Stimulated activated CD8-positive, alpha-beta memory T cell treated with anti-CD3 and anti-CD28 coated beads, Interleukin-15, amount 100 ng/mL, for 24 hours (primary cell): ENCODE results near the gene VEPH1.

Source experiments
- DNase-seq: peaks from one replicate; pipeline ENCODE4 v3.0.0-alpha.2; 2020; ENCODE audit warnings: low read depth

The VEPH1 gene

DNA sequence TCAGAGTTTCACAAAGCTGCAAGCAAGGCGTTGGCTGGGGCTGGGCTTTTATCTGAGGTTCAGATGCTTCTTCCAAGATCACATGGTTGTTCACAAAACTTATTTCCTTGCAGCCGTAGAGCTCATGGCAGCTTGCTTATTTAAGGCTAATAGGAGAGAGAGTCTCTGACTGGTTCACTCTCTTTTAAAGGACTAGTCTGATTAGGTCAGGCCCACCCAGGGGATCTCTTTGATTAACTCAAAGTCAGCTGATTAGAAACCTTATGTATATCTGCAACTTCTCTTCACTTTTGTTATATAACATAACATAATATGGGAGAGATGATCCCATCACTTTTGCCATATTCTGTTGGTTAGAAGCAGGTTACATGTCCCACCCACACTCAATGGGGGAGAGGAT, 243.4 kb downstream of the VEPH1 start:
- DNase-seq, result no peak

DNA sequence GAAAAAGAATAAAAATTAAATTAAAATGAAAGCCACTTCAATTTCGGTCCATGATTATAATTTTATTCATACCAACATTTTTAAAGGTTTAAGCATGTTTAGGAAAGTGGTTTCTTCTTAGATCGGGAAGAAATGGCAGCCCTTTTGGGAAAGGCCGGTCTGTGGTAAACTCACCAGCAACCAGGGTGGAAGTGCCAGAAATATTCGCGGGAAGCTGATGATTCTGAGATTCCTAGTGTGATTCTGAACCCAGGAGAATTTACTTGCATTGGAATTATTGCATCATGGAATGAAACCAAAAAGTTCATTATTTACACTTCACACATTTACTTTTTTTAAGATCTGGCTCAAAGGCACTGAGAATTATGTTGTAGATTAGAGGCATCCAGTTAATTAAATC, 246.1 kb downstream of the VEPH1 start:
- DNase-seq, result no peak

DNA sequence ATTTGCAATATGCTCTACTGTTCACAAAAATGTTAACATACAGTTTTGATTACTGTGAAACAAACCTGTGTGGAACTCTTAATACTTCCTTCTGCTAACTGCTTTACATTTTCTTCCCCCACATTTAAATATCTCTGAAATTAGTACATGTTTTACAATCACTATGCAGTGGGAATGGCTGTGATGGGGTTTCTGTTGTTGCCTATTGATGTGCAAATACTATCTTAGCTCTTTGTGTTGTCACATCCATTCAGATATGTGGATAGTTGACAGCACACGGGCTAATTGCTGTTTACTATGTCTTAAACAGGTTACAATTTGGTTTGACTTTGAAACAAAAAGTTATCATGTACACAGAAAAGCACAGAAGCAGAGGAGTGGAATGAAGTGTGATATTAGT, 247.4 kb downstream of the VEPH1 start:
- no peak for DNase-seq

DNA sequence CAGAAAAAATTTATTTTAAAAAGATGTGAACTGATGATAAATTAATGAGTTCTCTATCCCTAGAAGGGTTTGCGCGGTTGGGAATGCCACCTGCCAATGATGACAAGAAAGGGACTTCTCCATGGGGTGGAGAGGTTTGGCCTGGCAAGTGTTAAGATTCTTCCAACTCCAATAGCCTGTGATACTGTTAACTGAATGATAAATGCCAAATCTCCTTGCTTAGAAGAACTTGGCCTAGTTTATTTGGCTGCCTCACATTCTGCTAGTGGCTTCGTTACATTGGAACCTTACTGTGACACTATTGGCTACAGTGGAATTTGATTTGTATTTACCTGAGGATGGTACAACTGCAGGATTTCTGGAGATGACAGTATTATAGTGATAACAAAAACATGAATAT, 251.5 kb downstream of the VEPH1 start:
- no peak for DNase-seq

DNA sequence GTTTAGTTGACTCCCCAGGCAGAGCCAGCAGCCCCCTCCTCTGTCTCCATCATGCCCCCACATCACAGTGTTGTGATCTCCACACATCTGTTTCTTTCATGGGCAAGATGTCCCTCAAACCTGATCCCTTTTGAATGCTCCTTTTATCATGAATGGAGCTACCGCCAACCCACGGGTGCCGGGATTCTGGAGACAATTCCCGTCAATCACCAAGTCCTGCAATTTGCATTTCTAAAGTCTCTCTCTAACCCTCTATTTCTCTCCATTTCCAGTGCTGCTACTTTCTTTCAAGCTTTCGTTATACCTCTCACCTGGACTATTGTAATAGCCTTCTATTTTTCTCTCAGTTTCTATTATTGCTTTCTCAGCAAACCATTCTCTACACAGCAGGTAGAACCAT, 253.6 kb downstream of the VEPH1 start:
- no peak for DNase-seq

DNA sequence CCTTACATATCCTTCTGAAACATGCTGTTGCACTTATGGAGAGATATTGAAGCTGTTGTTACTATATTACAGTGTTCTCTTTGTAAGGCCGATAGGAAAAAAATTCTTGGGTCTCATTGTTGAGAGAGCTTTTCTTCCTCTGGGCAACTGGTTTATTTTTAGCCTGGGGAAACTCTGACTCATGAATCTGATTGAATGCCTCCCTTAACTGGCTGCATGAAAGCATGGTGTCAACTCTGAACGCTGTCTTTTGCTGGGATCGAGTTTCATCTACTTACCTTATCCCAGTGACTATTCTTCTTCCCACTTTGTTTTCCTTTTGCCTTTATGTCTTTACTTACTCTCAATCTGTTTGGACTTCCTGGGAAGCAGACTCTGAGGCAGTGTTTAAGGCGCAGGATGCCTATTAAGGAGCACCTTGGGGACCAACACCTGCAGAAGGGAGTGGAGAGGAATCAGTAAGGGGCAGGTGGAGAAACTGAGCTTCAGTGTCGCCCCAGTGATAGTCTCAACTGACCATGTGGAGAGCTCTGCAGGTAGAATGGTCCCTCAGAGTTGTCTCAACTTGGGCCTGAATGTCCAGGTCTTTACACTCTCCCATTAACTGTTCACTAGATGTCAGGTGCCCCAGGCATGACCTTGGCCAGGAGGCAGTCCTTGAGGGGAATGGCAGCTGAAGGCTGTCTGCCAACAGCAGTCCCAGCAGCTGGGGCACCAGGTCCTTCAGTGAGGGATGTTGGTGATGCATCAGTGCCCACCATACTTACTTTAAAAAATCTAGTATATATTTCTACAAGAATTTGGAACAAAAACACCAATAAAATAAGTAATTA, 254.4 kb downstream of the VEPH1 start:
- no peak for DNase-seq

DNA sequence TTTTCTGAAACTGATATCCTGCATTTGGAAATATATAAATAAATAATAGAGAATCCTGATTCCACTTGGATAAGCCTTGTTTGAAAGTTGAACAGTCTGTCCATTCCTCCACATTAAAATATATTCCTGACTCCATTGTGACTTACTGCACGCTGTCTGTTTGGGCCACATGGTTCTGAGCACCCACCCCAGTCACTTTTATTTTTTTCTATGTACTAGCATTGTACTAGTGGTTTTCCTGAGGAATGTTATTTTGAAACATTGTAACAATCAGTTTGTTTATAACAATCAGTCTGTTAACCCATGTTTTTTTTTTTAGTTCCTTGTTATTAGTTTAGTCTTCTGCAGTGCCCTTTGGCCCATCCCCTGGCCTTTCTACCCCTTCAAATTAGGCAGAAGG, 255.8 kb downstream of the VEPH1 start:
- no peak for DNase-seq

DNA sequence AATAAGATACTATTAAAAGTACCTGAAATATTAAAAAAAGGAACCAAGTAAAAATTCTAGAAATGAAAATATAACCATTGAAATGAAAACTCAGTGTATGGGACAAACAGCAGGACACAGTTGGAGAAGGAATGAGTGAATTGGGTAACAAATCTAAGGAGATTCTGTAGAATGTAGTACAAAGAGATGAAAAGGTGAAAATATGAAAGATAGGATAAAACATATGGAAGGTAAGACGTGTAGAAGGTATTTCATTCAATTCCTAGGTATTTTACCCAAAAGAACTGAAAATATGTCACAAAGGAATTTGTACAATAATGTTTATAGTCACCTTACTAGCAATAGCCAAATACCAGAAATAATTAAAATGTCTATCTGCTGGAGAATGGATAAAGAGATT, 260.4 kb downstream of the VEPH1 start:
- no peak for DNase-seq

DNA sequence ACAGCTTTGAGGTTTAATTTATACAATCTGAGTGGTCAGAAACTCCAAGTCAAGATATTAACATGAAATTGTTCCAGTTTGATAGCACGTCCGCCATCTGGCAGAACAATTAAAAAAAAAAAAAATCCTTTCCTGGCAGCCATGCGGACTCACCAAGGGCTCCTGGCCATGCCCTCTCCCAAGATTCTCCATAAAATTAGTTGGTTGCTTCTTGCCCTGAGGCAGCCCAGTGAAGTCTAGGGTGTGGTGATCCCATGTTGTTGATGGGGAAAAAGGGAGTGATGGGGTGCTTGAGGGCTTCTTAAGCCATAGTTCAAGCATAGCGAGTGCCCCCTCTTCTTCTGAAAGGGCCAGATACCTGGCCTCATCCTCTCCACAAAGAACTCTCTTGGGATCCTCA, 261.6 kb downstream of the VEPH1 start:
- no peak for DNase-seq

DNA sequence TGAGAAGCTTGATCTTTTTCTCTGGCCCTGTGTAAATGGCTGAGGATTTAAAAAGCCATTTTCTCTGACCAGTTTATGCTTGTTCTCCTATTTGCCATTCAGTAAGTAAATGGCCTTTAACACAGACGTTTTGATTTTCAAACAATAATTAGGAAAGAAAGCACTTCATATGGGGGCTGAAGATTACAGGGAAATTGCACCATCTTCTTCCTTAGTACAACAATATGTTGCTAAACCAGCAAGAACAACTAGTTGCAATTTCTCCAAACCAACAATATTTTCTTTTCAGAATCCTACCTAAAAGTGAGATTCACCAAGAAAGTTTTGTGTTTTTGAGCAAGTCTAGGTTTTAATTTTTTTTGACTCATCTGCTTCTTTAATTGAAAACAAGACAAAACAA, 262.8 kb downstream of the VEPH1 start:
- no peak for DNase-seq

DNA sequence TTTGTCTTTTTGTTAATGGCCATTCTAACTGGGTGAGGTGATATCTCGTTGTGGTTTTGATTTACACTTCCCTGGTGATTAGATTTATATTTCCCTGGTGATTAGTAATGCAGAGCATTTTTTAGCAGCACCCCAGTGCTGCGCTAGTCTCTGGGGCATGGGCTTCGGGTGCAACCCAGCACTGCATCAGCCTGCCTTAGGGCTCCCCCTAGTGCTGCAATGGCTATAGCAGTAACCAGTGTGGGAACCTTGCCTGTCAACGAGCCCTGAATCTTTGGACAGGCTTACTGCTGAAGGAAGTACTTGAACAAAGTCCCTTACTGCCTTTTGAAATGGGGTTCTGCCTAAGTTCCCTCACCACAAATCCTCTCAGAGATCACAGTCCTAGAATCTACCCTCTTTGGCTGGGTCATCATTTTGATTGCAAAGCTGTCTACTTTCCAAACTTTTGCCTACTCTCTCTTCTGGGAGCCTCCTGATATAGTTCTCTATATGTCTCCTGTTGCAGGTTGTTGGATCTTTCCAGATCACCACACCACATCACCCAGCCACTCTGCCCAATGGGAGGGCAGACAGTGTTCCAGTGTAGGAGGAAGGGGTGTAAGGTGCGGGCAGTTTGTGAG, 264.0 kb downstream of the VEPH1 start:
- DNase-seq, result peak; percentile 26

DNA sequence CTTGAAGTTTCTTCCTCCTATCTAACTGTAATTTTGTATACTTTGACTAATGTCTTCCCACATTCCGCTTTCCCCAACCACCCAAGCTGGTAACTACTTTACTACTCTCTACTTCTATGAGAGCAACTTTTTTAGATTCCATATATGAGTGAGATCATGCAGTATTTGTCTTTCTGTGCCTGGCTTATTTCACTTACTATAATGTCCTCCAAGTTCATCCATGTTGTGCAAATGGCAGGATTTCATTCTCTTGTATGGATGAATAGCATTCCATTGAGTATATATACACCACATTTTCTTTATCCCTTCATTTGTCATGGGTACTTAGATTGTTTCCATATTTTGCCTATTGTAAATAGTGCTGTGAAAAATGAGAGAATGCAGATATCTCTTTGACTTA, 264.8 kb downstream of the VEPH1 start:
- no peak for DNase-seq

DNA sequence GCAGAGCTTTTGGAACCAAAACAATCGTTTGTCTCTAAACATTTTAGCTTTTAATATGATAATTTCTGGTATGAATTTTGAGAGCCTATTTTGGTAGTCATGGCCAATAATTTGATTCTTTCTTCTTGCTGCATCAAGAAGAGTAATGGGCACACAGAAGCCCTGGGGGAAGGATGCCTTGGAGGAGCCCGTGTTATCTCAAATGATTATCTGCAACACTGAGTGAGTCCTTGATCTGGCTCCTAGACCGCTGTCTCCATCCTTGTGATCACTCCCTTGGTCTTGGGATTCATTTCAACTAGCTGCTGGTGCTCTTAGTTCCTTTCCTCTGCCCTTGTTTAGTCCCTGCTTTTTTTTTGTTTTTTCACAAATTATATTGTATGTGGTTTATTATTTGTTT, 265.3 kb downstream of the VEPH1 start:
- DNase-seq, result no peak

DNA sequence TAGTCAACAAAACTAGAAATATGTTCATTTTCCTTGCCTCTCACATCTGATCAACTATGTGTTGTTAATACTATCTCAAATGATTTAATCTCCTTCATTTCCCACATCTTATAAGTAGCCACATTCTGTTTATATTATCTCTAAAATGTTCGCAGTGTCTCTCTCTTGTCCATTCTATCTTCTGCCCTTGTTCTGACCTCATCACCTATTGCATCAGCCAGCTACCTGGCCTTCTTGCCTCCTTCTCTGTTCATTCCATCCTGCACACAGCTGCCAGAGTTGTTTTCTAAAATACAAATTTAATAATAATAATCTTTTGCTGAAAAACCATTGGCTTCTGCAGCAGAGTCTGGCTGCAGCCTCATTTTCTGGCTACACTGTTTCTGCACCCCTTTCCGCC, 267.9 kb downstream of the VEPH1 start:
- no peak for DNase-seq

DNA sequence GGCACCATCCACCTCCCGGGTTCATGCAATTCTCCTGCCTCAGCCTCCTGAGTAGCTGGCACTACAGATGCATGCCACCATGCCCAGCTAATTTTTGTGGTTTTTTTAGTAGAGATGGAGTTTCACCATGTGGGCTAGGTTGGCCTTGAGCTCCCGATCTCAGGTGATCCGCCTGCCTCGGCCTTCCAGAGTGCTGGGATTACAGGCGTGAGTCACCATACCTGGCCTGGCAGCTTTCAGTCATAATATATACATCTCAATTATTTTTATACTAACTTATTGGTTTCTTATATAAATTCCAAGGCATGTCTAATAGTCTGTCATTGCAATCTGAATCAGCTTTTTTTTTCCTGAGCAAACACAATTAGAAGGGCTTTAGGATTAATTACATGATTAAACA, 269.3 kb downstream of the VEPH1 start:
- no peak for DNase-seq

DNA sequence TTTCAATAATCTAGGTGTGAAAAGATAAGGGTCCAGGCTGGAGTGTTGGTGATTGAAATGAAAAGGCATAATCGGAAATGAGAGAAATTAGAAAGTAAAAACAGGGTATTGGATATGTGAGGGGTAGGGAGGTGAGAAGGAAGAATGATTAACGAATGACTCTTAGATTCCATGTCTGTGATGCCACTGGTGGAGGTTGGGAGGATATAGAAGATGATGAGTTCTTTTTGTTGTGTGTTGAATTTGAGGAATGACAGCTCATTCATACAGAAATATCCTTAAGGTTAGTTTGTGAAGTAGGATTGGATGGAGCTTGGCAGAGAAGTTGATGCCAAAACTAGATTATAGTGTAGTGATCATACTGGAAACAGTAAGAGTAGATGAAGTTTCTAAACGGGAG, 271.1 kb downstream of the VEPH1 start:
- DNase-seq, result no peak

DNA sequence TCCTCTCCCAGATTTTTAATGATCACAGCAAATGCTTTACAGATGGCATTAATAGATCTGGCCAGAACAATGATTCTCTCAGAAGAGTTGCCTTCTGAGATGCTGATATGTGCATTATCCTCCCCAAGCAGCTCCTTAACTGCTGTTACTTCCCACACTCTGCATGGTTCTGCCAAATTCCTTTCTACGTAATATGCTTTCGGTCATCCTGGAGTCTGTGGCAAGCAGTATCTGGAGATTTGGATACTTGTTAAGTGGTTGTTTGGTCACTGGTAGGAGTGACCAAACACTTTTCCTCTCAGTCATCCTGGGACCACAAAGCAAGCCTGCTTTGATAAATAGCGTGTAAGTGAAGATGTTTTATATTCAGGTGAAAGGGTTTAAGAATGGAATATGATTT, 272.1 kb downstream of the VEPH1 start:
- DNase-seq, result no peak

DNA sequence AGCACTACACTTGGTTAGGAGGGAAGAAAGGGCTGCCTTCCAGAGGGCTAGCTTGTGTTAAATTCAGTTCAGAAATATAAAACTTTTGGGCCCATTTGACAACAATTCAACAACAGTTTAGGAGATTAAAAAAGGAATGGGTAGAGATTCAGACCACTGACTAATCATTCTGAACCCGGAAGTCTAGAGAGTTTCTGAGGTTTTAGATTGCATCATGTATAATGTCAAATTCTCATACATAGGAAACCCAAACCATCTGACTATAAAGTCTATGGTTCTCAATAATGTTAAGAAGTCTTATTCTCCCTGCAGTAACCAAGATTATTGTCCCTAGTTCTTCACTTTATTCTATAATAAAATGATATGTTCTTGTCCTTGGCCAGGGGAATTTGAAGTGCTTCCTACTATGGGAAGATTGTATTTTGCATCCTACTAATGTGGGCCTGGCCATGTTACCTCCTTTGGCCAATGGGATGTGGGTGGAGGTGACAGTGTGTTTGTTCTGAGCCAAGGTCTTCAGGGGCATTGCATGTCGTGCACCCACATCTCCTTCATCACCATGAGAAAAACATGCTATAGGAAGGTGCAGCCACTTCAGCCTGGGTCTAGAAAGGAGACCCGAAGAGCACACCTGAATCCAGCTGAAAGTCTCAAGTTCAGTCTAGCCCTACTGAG, 276.9 kb downstream of the VEPH1 start:
- DNase-seq, result no peak

DNA sequence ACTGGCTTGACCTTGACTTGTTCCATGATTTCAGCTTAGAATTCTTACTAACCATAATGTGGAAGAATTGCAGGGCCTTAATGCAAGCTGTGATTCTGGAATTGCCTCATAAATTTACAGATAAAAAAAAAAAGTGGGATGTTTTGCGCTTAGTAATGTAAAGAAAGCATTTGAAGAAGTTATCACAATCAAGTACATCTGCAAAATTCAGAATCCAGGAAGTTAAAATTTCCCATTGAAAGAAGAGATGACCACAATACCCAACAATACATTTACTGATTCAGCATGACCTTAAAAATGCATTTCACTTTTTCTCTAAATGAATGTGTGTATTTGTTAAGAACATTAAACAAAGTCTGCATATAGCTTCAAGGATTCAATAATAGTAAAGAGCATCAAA, 278.2 kb downstream of the VEPH1 start:
- DNase-seq, result no peak

DNA sequence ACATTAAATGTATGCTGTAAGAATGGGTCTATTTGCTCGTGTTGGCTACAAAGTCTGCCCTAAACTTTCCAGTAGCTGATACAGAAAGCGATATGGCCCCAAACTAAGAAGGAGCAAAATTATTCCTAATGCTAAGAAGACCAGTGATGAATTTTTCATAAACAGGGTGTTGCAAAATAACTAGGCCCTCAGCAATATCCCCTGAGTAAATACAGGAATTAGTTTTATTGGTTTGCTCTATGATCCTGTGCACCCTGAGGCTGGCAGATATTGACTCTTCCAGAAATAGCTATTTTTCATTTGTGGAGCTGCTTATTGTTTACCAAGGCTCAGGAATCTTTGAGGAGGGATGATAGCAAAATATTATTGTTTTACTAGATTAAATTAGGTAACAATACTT, 282.3 kb downstream of the VEPH1 start:
- DNase-seq, result no peak

DNA sequence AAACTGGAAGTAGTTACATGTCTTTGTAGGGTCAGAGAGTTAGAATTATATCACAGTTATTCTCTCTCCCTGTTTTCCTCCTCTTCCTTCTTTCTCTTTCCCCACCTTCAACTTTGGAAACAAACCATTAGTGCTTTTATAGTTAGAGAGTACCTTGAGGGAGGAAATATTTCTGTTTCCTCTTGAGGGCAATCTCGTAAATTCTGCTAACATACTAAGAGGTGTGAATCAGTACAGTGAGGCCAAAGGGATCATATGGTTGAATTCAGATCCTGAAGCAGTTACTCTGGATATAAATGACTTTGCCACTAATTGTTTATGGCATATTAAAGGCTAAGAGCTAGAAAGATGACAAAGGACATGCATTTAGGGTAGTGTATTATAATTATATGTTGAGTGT, 283.0 kb downstream of the VEPH1 start:
- no peak for DNase-seq

DNA sequence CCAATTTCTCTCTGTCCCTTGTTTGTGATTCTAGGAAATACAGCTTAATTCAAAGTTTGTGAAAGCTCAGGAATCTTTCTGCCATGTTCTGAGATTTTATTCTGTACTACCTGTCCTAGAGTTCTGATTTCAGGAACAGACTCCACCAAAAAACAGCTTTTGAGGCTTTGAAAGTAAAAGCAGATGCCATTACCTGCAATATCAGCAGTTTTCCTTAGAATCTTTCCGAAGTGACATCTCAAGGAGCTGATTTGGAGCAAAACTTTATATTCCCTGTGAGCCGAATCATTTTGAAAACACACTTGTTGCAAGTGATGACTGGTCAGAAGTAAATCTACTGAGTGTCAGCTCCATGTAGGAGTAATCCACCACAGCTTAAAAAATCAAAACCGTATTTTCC, 284.0 kb downstream of the VEPH1 start:
- no peak for DNase-seq
